ENCODE measurements around the gene CDH23.

- TF ChIP-seq EZH2 (IDR thresholded peaks at IDR 0.05; ENCODE audit: borderline replicate concordance, low read length) (no peak), CTCF (conservative IDR thresholded peaks at IDR 0.05 in 1 of 2, IDR thresholded peaks at IDR 0.05 in 1 of 2; ENCODE audit: extremely low read depth in 1 of 2, insufficient read depth in 1 of 2, low read depth in 1 of 2, low read length in 2 of 2) (no peak)
Observed at GRCh38 chr10:71635251-71635866, 238.6 kb downstream of the CDH23 start.
